IMR-90 (cell line): Measurements from ENCODE around the gene FES. TPM values are rescaled to one million over a fixed set of nuclear protein-coding genes. Genes with fewer than 3 reads are reported as not detected.
A peak's percentile ranks its signal among the peaks of the same experiment; 100 is the strongest.

Experiments
- ATAC-seq: fragments of 200-7000 bp; cut with Tn5 transposase; 2 replicates; pipeline ENCODE4 v1.9.1; 2020; ENCODE audit warnings: low read depth, mild to moderate bottlenecking, moderate library complexity
- BruUV-seq: library from RNA; stranded (reverse); fragments of 400-500 nt; replicated peaks from 2 replicates; lab custom pipeline; 2021; lab: Mats Ljungman, UMichigan
- CTCF ChIA-PET: fragments of 300-600 bp; formaldehyde crosslinking; extraction: SDS; loops from one replicate; lab custom pipeline; 2021; ENCODE audit warnings: antibody characterized with exemption; lab: Yijun Ruan, JAX
- POLR2A ChIA-PET: fragments of 300-600 bp; sonication (Branson Sonifier 250); formaldehyde crosslinking; loops from one replicate; lab custom pipeline; 2022; ENCODE audit warnings: antibody characterized with exemption; ENCODE audit not compliant: unreplicated experiment; lab: Charles Lee
- DNase-seq: peaks from one replicate; pipeline ENCODE4 v3.0.0; 2013
- H2AFZ ChIP-seq: replicated peaks from 2 replicates; pipeline ENCODE3; 2013; ENCODE audit warnings: low read length, mild to moderate bottlenecking; ENCODE audit not compliant: poor library complexity
- H2AK5ac ChIP-seq: 2 replicates; pipeline ENCODE4 v1.6.1; 2013; ENCODE audit warnings: low read depth, low read length, inconsistent platforms
- H2AK9ac ChIP-seq: replicated peaks from 2 replicates; pipeline ENCODE3; 2013; ENCODE audit warnings: mild to moderate bottlenecking, low read depth, low read length, moderate library complexity; ENCODE audit not compliant: poor library complexity
- H2BK120ac ChIP-seq: 2 replicates; pipeline ENCODE4 v1.6.1; 2013; ENCODE audit warnings: low read depth, low read length, inconsistent platforms
- H2BK15ac ChIP-seq: 3 replicates; pipeline ENCODE4 v1.6.1; 2013; ENCODE audit warnings: low read depth, low read length, inconsistent platforms
- H2BK20ac ChIP-seq: 2 replicates; pipeline ENCODE4 v1.6.1; 2013; ENCODE audit warnings: low read depth, mild to moderate bottlenecking, inconsistent platforms, low read length, moderate library complexity
- H2BK5ac ChIP-seq: 2 replicates; pipeline ENCODE4 v1.6.1; 2013; ENCODE audit warnings: mild to moderate bottlenecking, low read depth, low read length, inconsistent platforms; ENCODE audit not compliant: poor library complexity, severe bottlenecking
- H3K14ac ChIP-seq: replicated peaks from 2 replicates; pipeline ENCODE4 v1.6.1; 2013; ENCODE audit warnings: low read depth, low read length, inconsistent platforms
- H3K18ac ChIP-seq: 2 replicates; pipeline ENCODE4 v1.6.1; 2013; ENCODE audit warnings: low read depth, low read length, control low read depth
- H3K23ac ChIP-seq: 2 replicates; pipeline ENCODE4 v1.6.1; 2013; ENCODE audit warnings: low read depth, low read length, inconsistent platforms
- H3K27ac ChIP-seq: 2 replicates; pipeline ENCODE4 v1.5.1; 2013; ENCODE audit warnings: mild to moderate bottlenecking, control low read depth, low read length; ENCODE audit not compliant: insufficient read depth
- H3K27me3 ChIP-seq: 2 replicates; pipeline ENCODE4 v1.6.1; 2013; ENCODE audit warnings: low read length; ENCODE audit not compliant: control insufficient read depth, insufficient read depth
- H3K36me3 ChIP-seq: 2 replicates; pipeline ENCODE4 v1.6.1; 2013; ENCODE audit warnings: low read length, mixed read lengths; ENCODE audit not compliant: control insufficient read depth, insufficient read depth
- H3K4ac ChIP-seq: 2 replicates; pipeline ENCODE4 v1.6.1; 2013; ENCODE audit warnings: low read depth, low read length, inconsistent platforms
- H3K4me1 ChIP-seq: 2 replicates; pipeline ENCODE4 v1.6.1; 2013; ENCODE audit warnings: low read length, mixed read lengths; ENCODE audit not compliant: control insufficient read depth, insufficient read depth
- H3K4me2 ChIP-seq: 2 replicates; pipeline ENCODE4 v1.6.1; 2013; ENCODE audit warnings: low read depth, mild to moderate bottlenecking, control low read depth, low read length, moderate library complexity
- H3K4me3 ChIP-seq: 2 replicates; pipeline ENCODE4 v1.5.1; 2013; ENCODE audit warnings: low read depth, mild to moderate bottlenecking, control low read depth, low read length, moderate library complexity; ENCODE audit not compliant: insufficient read depth
- H3K56ac ChIP-seq: 2 replicates; pipeline ENCODE4 v1.6.1; 2013; ENCODE audit warnings: low read length, inconsistent platforms; ENCODE audit not compliant: insufficient read depth; ENCODE audit errors: extremely low read depth
- H3K79me1 ChIP-seq, 2 experiments: 2 replicates each; pipeline ENCODE4 v1.6.1; 2013; ENCODE audit warnings: low read length in 2 of 2, inconsistent platforms in 1 of 2, low read depth in 1 of 2
- H3K9ac ChIP-seq: 2 replicates; pipeline ENCODE4 v1.6.1; 2013; ENCODE audit warnings: low read depth, low read length, control low read depth
- H3K9me1 ChIP-seq: 2 replicates; pipeline ENCODE4 v1.6.1; 2013; ENCODE audit warnings: low read length, inconsistent platforms; ENCODE audit not compliant: insufficient read depth
- H3K9me3 ChIP-seq: 2 replicates; pipeline ENCODE4 v1.6.1; 2013; ENCODE audit warnings: low read length; ENCODE audit not compliant: control insufficient read depth, insufficient read depth
- H4K20me1 ChIP-seq: 2 replicates; pipeline ENCODE4 v1.6.1; 2013; ENCODE audit warnings: low read length, inconsistent platforms; ENCODE audit not compliant: insufficient read depth
- H4K5ac ChIP-seq: 2 replicates; pipeline ENCODE4 v1.6.1; 2013; ENCODE audit warnings: mild to moderate bottlenecking, low read depth, low read length, control low read depth
- H4K8ac ChIP-seq, 2 experiments: 2 replicates each; pipeline ENCODE4 v1.6.1; 2013; ENCODE audit warnings: low read depth in 2 of 2, low read length in 2 of 2, control low read depth in 1 of 2, inconsistent platforms in 1 of 2
- H4K91ac ChIP-seq: 2 replicates; pipeline ENCODE4 v1.6.1; 2013; ENCODE audit warnings: low read depth, low read length, inconsistent platforms; ENCODE audit not compliant: insufficient read depth
- BHLHE40 ChIP-seq: fragments of 150-350 bp; IDR thresholded peaks from 2 replicates; pipeline ENCODE4 v1.6.1; 2016; ENCODE audit warnings: mild to moderate bottlenecking, low read depth, low read length
- CHD1 ChIP-seq: IDR thresholded peaks from 2 replicates; pipeline ENCODE4 v1.6.1; 2012; ENCODE audit warnings: low read depth, low read length, improper control_type of control experiment
- CTCF ChIP-seq: conservative IDR thresholded peaks from 2 replicates; pipeline ENCODE4 v1.5.1; 2012; ENCODE audit warnings: mild to moderate bottlenecking, low read depth, low read length, improper control_type of control experiment
- ELK1 ChIP-seq: fragments of 150-350 bp; IDR thresholded peaks from 2 replicates; pipeline ENCODE4 v1.6.1; 2016; ENCODE audit warnings: low read depth, mild to moderate bottlenecking, low read length, moderate library complexity, borderline replicate concordance
- FOS ChIP-seq: fragments of 150-350 bp; IDR thresholded peaks from 2 replicates; pipeline ENCODE4 v1.6.1; 2016; ENCODE audit warnings: low read depth, low read length
- MAFK ChIP-seq: IDR thresholded peaks from 2 replicates; pipeline ENCODE4 v1.6.1; 2012; ENCODE audit warnings: low read depth, low read length, improper control_type of control experiment
- MAZ ChIP-seq: IDR thresholded peaks from 2 replicates; pipeline ENCODE4 v1.6.1; 2012; ENCODE audit warnings: low read depth, mild to moderate bottlenecking, low read length, improper control_type of control experiment, moderate library complexity, borderline replicate concordance
- MXI1 ChIP-seq: IDR thresholded peaks from 2 replicates; pipeline ENCODE4 v1.6.1; 2012; ENCODE audit warnings: low read depth, mild to moderate bottlenecking, low read length, moderate library complexity, borderline replicate concordance
- POLR2A ChIP-seq: IDR thresholded peaks from 2 replicates; pipeline ENCODE4 v1.6.1; 2012; ENCODE audit warnings: mild to moderate bottlenecking, low read depth, low read length
- RAD21 ChIP-seq: IDR thresholded peaks from 2 replicates; pipeline ENCODE4 v1.6.1; 2012; ENCODE audit warnings: low read length, improper control_type of control experiment
- RCOR1 ChIP-seq: IDR thresholded peaks from 2 replicates; pipeline ENCODE4 v1.6.1; 2012; ENCODE audit warnings: mild to moderate bottlenecking, low read length, improper control_type of control experiment; ENCODE audit not compliant: insufficient replicate concordance
- RFX5 ChIP-seq: IDR thresholded peaks from 2 replicates; pipeline ENCODE4 v1.8.0; 2012; ENCODE audit warnings: low read depth, mild to moderate bottlenecking, low read length, moderate library complexity
- SMC3 ChIP-seq: fragments of 150-350 bp; IDR thresholded peaks from 2 replicates; pipeline ENCODE4 v1.6.1; 2016; ENCODE audit warnings: low read depth, mild to moderate bottlenecking, antibody characterized with exemption, low read length, moderate library complexity
- WGBS, 2 experiments: methylation state at CpG; one replicate each; pipeline versions ENCODE4 v1.1.5 to v1.1.7; 2013; ENCODE audit warnings: missing lambda C conversion rate in 2 of 2; ENCODE audit not compliant: insufficient read length in 1 of 2; ENCODE audit errors: extremely low coverage in 2 of 2; 5-methylcytosine and 5-hydroxymethylcytosine counted together
- dilution Hi-C: fragments of 300-500 bp; cut with HindIII; formaldehyde crosslinking; loops from one replicate; pipeline ENCODE4 v1.14.3; 2018; ENCODE audit warnings: low sequenced_read_pairs; ENCODE audit not compliant: unreplicated experiment
- in situ Hi-C: fragments of 300-500 bp; cut with MboI; formaldehyde crosslinking; loops from 3 replicates; pipeline ENCODE4 v1.14.3; 2019; ENCODE audit warnings: low sequenced_read_pairs, inconsistent platforms, mixed read lengths
- intact Hi-C: fragments of 100-400 bp; cut with micrococcal nuclease; formaldehyde crosslinking; loops from 2 replicates; pipeline ENCODE4 v1.10.0; 2022
- polyA plus RNA-seq, 3 experiments: library from polyadenylated mRNA; depleted of rRNA; stranded (reverse); fragments of >200 nt; gene quantifications; 2 replicates each; pipeline ENCODE4 v1.2.3, GENCODE V29; 2012; ENCODE audit warnings: low replicate concordance in 1 of 3
- total RNA-seq: library from RNA; depleted of rRNA; stranded (reverse); fragments of >200 nt; gene quantifications from 2 replicates; pipeline ENCODE4 v1.2.3, GENCODE V29; 2012

FES gene
- total and polyA plus RNA-seq, 2 of the 4 experiments (the other 2 are of a cell fraction) = 10.5 to 11.7 TPM

- Histone ChIP-seq H4K20me1 (no peaks in the 10 kb centered on the region), H2AK9ac (no peak overlapping the region), H4K91ac (0 out of 2 replicates have a peak overlapping the region, but pooled peaks have one; percentile 25), H3K4me2 (no peak overlapping the region), H3K36me3 (peaks cover 38% of the 10 kb centered on the region), H2BK20ac (no peak overlapping the region), H3K14ac (no peak overlapping the region), H3K4me1 (peaks cover 16% of the 10 kb centered on the region), H3K18ac (no peak overlapping the region), H3K9me1 (no peaks in the 10 kb centered on the region), H3K56ac (no peak overlapping the region), H4K5ac (peak overlapping the region; percentile 74), H3K4me3 (no peak overlapping the region), H3K27me3 (no peaks in the 10 kb centered on the region), H4K8ac (peak overlapping the region; percentile 93 to 99; a peak in 3 of 4 replicates), H2AK5ac (peak overlapping the region; percentile 65; the same call in 1 of the 2 replicates), H3K9ac (no peak overlapping the region), H3K23ac (no peak overlapping the region), H2AFZ (no peak overlapping the region), H3K27ac (peak overlapping the region; percentile 67), H3K9me3 (no peaks in the 10 kb centered on the region), H2BK5ac (no peak overlapping the region), H2BK15ac (no peak overlapping the region), H3K79me1 (peaks cover 9 to 16% of the 10 kb centered on the region in 2 experiments; a peak in 3 of 4 replicates), H2BK120ac (no peak overlapping the region), H3K4ac (peak overlapping the region; percentile 71; the same call in 1 of the 2 replicates)
- POLR2A ChIA-PET = no interaction called here
- in situ Hi-C loops = loop anchor here (10.0 to 25.0 kb wide), 2 partner anchors 388 to 571 kb away; no protein-coding TSS in a partner anchor
- ATAC-seq (no peak), DNase-seq (no peak)
- intact Hi-C loops = no loop called here
- CTCF ChIA-PET = no interaction called here
- dilution Hi-C loops = no loop called here
- TF ChIP-seq CTCF (no peak), MAFK (no peak), RCOR1 (no peak), BHLHE40 (no peak), MAZ (no peak), CHD1 (no peak), RFX5 (no peak), RAD21 (no peak), MXI1 (no peak), POLR2A (no peak), ELK1 (no peak), FOS (no peak), SMC3 (no peak)
- no TSS peak for BruUV-seq
- whole genome bisulfite sequencing, 2 experiments = 100% methylated on average over 1 of the region's 13 CpGs; no CpG with 5 or more reads in 1 of the 2 experiments
Measured at GRCh38 chr15:90882781-90883525, 1.4 kb upstream of the FES start.
